Nephron progenitor cell (in vitro differentiated cells): ENCODE data around the gene CCDC157.

ENCODE experiments used
- DNase-seq: peaks from one replicate; pipeline ENCODE4 v3.0.0; 2021
- H3K27ac Mint-ChIP-seq: 2 replicates; pipeline ENCODE4 v1.8.0; 2021; ENCODE audit warnings: mild to moderate bottlenecking, moderate library complexity, mixed read lengths
- H3K27me3 Mint-ChIP-seq: 2 replicates; pipeline ENCODE4 v1.8.0; 2021; ENCODE audit warnings: mild to moderate bottlenecking, low read depth, mixed read lengths; ENCODE audit not compliant: poor library complexity
- H3K36me3 Mint-ChIP-seq: 2 replicates; pipeline ENCODE4 v1.8.0; 2021; ENCODE audit warnings: low read depth, mixed read lengths
- H3K4me1 Mint-ChIP-seq: 2 replicates; pipeline ENCODE4 v1.8.0; 2021; ENCODE audit warnings: mixed read lengths
- H3K4me3 Mint-ChIP-seq: 2 replicates; pipeline ENCODE4 v1.8.0; 2021; ENCODE audit warnings: mild to moderate bottlenecking, moderate library complexity, mixed read lengths
- H3K9me3 Mint-ChIP-seq: 2 replicates; pipeline ENCODE4 v1.8.0; 2021; ENCODE audit warnings: mild to moderate bottlenecking, moderate library complexity, mixed read lengths
- TF ChIP-seq, protein P1 (sequence below): fragments of 200-600 bp; sonication (generic); IDR thresholded peaks from 2 replicates; pipeline ENCODE4 v1.5.0; 2021; ENCODE audit warnings: antibody characterized with exemption

CCDC157 gene

DNA sequence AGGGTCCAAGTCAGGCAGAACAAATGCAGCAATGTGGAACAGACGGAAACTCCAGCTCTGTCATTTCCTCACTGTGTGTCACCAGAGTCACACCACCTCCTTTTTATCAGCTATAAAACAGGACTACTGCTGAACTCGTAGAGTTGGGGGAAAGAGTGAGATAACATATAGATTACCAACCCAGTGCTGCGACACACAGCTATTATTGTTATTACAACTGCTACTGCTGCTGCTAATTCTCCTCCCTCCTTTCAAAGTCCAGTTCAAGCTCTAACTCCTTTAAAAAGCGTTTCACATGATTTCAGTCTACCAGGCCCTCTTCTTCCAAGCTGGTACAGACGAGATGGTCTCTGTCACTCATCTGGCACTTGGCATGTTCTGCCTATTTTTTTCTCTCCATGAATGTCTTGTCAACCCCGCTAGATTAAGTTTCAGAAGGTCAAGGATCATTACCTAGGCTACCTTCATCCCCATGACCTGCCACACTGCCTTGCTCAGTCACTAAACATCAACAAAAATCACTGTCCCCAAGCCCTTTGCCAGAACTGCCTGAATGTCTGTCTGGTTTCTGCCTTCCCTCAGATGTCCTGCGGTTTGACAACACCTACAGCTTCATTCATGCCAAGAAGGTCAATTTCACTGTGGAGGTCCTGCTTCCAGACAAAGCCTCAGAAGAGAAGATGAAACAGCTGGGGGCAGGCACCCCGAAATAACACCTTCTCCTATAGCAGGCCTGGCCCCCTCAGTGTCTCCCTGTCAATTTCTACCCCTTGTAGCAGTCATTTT lies 65.1 kb downstream of the CCDC157 start:
- no peak for DNase-seq

DNA sequence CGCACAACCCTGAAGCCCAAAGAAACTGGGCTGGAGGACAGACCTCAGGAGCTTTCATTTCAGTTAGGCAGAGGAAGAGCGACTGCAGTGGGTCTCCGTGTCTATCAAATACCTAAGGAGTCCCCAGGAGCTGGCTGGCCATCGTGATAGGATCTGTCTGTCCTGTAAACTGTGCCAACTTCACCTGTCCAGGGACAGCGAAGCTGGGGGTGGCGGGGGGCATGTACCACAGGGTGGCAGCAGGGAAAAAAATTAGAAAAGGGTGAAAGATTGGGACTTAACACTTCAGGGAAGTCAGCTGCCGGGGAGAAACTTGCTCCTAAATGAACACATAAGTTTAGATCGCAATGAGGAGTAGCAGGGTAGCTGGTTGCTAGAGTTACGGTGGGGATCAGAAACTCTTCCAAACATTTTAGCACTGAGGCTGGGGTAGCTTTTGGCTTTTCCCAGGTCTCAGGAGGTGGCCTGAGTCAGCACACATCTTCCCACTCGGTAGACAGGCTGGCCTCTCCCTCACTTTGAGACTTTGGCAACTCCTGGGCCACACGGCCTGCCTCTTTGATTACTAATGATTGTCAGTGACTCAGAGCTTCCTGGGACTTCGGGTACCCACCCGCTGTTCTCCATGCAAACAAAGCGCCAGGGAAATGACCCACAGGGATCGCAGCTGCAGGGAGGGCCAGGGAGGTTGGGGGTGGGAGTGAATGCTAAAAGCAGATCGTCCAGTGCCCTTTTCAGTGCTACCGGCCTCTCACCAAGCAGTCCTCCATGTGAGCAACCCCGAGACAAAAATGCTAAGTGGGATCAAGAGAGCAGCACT lies 65.9 kb downstream of the CCDC157 start:
- TF ChIP-seq, protein P1, sequence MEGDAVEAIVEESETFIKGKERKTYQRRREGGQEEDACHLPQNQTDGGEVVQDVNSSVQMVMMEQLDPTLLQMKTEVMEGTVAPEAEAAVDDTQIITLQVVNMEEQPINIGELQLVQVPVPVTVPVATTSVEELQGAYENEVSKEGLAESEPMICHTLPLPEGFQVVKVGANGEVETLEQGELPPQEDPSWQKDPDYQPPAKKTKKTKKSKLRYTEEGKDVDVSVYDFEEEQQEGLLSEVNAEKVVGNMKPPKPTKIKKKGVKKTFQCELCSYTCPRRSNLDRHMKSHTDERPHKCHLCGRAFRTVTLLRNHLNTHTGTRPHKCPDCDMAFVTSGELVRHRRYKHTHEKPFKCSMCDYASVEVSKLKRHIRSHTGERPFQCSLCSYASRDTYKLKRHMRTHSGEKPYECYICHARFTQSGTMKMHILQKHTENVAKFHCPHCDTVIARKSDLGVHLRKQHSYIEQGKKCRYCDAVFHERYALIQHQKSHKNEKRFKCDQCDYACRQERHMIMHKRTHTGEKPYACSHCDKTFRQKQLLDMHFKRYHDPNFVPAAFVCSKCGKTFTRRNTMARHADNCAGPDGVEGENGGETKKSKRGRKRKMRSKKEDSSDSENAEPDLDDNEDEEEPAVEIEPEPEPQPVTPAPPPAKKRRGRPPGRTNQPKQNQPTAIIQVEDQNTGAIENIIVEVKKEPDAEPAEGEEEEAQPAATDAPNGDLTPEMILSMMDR = no peak
- Mint-ChIP-seq H3K36me3 (peaks cover 21% of the 10 kb centered on the region), H3K27me3 (peaks cover 6% of the 10 kb centered on the region), H3K27ac (peak overlapping the region; percentile 94), H3K9me3 (no peaks in the 10 kb centered on the region), H3K4me1 (peaks cover 53% of the 10 kb centered on the region), H3K4me3 (peak overlapping the region; percentile 91)
- no peak for DNase-seq

More for the DNA sequence above, 65.1 kb downstream of the CCDC157 start:
- Mint-ChIP-seq H3K4me1 (peaks cover 52% of the 10 kb centered on the region), H3K4me3 (peak overlapping the region; percentile 91), H3K36me3 (peaks cover 13% of the 10 kb centered on the region), H3K9me3 (no peaks in the 10 kb centered on the region), H3K27ac (peak overlapping the region; percentile 94), H3K27me3 (peaks cover 7% of the 10 kb centered on the region)
- TF ChIP-seq, protein P1 = no peak

DNA sequence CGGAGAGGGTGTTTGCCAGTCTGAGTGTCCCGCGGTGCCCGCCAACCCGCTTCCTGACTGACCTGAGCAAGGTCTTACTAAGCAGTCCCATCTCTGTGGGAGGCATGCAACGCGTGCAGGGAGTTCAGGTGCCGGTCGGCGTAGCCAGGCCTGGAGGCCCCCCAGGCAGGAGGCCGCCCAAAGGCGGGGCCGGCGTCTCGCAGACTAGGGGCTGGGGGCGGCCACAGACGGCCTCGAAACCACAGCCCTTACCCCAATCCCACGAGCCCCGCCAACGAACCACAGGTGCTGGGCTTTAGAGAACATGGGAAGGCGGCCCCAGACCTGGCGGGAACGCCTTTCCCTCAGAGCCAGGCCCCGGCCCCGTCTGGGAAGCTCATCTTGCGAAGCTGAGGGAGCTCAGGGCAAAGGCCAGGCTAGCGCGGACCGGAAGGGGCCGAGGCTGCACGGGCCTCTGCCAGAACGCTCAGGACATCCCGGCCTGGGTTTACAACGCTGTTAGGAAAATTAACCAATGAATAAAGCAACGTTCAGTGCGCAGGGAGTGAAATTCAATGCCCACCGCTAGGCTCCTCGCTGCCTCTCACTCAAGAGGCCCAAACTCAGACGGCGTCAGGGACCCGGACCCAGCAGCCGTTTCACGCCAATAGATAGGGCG lies 66.6 kb downstream of the CCDC157 start:
- Mint-ChIP-seq H3K27me3 (peaks cover 4% of the 10 kb centered on the region), H3K4me3 (peak overlapping the region; percentile 91), H3K27ac (peak overlapping the region; percentile 98), H3K9me3 (no peaks in the 10 kb centered on the region), H3K36me3 (peaks cover 28% of the 10 kb centered on the region), H3K4me1 (peaks cover 53% of the 10 kb centered on the region)
- TF ChIP-seq, protein P1 = no peak
- DNase-seq = no peak

DNA sequence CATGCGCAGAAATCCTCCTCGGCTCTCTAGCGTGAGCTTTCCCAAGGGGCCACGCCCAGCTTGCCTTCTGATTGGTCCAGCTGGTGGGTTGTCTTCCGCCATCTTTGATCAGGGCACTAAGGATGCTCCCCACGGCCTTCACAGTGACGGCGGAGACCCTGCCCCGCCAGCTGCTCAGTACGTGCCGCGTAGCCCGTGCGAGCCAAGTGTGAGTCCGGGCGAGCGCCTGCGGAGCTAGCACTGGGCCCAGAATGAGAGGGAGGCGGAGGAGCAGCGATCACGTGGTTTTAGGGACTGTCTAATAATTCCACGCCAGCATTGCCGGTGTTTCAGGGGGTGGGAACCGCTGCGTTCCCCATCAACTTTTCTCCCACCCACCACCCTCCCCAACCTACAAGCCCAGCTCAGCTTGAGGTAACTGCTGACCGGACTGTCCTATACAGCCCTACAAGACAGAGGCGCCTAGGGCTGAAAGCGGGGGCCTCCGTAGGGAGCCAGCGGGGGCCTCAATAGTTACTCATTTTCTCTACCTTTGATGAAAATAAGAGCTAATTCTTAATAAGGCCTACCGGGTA lies 67.2 kb downstream of the CCDC157 start:
- peaks cover 30% of the 10 kb centered on the region for H3K36me3 Mint-ChIP-seq
- peaks cover 53% of the 10 kb centered on the region for H3K4me1 Mint-ChIP-seq
- peaks cover 4% of the 10 kb centered on the region for H3K27me3 Mint-ChIP-seq
- TF ChIP-seq, protein P1 = no peak
- peak overlapping the region; percentile 91 for H3K4me3 Mint-ChIP-seq
- H3K9me3 Mint-ChIP-seq = no peaks in the 10 kb centered on the region
- H3K27ac Mint-ChIP-seq = peak overlapping the region; percentile 98
- DNase-seq = peak; percentile 98

DNA sequence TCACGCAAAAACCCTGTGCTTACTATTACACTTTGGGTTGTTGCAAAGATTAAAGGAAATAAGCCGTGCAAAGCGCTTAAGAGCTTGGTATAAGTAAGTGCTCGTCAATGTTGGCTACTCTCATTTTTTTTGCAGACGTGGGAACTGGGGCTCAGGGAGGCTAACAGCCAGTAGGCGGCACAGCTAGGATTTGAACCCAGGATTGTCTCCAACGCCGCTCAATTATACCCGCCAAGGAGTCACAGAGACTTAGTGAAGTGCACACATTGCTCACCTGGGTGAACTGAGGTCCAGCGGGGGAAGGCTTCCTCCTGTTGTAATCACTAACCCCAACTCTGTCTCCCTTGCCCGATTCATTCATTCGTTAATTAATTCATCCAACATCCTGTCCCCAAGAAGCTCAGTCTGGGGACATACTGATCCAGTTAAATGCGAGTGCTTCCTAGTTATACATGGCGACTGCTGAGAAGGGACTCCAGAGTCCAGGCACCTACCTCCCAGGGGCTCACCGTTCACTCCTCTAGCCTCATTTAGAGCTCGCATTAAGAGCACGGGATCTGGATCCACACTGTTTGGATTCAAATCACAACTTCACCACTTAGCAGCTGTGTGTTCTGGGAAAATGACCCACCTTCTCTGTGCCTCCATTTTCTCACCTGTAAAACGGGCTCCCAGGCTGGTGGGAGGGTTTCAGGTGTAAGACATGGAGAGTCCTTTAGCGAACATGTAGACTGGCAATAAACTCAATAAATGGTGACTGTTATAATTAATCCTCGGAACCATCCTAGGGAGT lies 67.9 kb downstream of the CCDC157 start:
- Mint-ChIP-seq H3K4me1 (peaks cover 53% of the 10 kb centered on the region), H3K9me3 (no peaks in the 10 kb centered on the region), H3K4me3 (peak overlapping the region; percentile 91), H3K27ac (peak overlapping the region; percentile 29), H3K27me3 (peaks cover 7% of the 10 kb centered on the region), H3K36me3 (peaks cover 25% of the 10 kb centered on the region)
- TF ChIP-seq, protein P1 = no peak
- DNase-seq = no peak
